Inferior parietal cortex (tissue), 1 donor: ENCODE measurements around the gene COL5A3.
"Not testable (repeated sequence)": the region's sequence is repeated elsewhere in the genome, so short reads cannot be mapped to it uniquely, and the experiment has no call there.

Experiments used
- DNase-seq: peaks from one replicate; pipeline ENCODE4 v3.0.0-alpha.2; 2016; ENCODE audit errors: extremely low spot score

Gene COL5A3

DNA sequence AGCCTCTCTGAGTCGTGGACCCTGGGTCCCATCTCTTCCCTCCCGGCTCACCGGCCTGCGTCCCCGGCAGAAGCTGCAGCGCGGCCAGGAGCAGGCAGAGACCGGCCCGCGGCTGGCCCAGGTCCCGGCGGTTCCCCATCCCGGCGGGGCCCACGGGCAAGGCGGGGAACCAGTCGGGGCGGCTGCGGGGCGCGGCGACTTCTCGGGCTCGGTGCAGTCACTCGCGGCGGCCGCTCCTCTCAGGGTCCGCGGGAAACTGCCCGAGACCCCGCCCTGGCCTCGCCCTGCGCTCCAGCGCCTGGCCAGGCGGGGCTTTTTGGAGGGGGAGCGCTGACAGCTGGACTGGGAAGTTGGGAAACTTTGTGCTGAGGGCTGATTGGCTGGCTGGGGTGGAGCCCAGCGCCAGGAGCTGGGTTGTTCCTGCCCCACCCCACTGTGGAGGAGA is at the start of gene COL5A3:
COL5A3 (minus strand) TSS at position 258 of the 445 bp plus-strand sequence; CDS start at position 139, 119 bp downstream.
- no peak for DNase-seq

DNA sequence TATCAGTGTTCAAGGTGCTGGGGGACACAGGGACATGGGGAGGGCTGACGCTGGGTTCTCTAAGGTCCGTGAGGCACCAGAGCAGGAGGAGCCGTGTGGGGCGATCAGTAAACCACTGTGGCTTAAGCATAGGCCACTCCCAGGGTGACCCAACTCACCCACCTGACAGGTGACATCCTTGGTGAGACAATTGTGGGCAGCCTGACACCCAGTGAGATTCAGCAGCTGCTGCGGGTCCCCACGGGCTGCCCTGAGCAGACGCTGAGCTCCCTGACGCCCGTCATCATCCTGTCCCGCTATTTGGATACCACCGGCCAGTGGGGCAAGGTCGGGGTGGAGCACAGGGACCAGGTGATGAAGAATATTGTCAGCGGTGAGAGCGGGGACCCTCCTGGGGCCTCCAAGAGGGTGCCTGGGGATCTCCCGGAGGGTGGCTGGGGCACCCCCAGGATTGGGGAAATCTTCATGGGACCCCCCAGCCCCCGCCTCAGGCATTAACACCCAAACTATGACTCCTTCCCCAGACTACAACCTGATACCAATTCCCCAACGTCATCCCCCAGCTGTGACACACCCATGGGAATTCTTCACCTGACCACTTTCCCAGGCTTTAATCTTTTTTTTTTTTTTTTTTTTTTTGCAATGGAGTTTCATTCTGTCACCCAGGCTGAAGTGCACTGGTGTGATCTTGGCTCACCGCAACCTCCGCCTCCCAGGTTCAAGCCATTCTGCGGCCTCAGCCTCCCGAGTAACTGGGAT is 42.5 kb upstream of the COL5A3 start:
- DNase-seq = no peak

DNA sequence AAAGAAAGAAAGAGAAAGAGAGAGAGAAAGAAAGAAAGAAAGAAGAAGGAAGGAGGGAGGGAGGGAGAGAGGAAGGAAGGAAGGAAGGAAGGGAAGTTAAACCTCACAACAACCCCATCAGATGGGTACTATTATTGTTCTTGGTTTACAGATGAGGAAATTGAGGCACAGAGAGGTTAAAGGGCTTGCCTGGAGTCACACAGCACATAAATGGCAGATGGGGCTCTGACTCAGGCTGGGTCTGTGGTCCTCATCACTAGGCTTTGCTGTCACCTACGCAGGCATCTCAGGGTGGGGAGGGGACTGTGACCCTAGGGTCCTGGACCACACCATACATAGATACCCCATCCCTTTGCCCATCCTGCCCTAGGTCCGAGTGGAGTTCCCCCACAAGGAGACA is 39.3 kb upstream of the COL5A3 start:
- no peak for DNase-seq

DNA sequence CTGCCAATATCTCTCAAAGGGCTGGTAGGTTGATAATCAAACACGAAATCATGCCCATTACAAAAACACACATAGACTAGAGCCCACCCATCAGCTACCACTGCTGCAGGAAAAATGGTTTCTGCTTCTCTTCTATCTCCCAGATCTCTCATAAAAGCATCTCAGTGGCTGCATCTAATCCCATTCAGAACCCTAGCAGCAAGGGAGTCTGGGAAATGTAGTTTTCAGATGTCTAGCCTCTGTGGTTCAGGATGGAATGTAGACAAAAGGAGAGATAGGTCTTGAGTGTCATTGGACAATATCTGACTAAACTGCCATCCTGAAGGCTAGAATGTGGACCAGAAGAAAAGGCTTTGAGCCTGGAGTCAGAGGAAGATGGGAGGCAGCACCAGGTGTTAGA is 35.1 kb upstream of the COL5A3 start:
- DNase-seq = no peak

DNA sequence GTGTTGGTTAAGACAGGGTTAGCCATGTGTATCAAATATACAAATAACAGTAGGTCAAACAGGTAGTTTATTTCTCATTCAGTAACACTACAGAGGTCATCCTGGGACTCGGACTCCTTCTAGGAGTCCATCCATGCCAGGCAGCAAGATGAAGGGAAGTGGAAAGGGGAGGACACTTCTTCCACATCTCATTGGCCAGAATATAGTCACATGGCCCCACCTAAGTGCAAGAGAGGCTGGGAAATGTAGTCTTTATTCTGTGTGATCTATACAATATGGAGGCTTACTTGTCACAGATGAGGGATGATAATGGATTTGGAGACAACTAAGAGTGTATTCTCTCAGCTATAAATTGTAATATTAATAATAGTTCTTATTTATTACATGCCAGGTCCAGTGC is 34.1 kb upstream of the COL5A3 start:
- no peak for DNase-seq

DNA sequence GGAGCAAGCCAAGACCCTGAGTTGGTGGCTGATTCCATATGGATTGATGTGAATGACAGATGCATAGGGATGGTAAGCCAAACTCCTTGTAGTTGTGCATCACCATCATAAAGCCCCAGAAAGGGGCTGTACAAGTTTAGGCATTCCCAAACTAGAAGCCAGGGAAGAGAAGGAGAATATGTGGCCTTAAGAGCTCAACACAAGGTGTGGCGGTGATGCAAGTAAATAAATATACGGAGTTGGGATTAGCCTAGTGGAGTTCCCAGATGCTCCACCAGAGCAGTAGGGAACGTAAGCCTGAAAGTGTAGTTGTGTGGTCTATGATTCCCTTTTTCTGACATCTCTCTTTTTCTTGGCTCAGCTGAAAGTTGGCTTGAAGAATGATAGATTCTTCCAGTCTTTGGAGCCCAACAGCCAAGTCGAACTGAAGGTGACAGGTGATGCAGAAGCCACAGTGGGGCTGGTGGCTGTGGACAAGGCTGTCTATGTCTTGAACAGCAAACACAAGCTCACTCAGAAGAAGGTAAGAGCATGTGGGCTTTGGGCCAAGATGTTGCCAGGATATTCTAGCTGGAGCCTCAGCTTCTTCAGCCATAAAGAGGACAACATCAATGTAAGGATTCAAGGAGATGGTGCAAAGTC is 33.1 kb upstream of the COL5A3 start:
- no peak for DNase-seq

DNA sequence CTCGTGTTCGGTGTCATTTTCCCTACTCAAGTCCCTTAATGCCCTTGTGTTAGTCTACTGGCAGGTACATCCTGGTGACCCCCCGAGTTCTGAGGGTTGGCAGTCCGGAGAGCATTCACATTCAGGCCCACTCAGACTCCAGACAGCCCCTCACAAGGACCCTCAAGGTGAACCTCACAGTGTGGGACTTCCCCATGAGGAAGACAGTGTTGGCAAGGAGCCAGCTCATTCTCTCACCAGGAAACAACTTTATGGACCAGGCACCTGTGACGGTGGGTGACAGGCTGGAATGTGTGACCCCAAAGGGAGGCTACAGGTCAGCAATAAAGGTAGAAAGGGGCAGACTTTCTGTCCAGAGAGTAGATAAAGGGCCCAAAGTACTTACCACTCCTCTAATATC is 27.5 kb upstream of the COL5A3 start:
- no peak for DNase-seq

DNA sequence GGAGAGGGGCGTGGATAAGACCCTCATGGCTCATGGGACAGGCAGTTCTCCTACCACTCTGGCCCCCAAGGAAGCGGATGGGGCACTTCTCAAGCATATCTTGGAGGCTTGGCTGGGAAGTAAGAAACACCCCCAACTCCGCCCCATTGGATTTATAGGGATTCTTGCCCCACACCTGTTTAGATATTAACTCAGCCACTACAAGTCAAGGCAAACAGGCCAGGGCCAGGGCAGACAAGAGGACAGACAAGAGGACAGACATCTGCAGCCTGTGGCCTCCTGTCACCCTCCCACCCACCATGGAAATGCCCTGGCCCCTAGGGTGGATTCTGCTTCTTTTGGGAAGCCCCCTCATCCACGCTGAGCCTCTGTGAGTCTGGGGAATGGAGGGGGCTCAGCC is 27.1 kb upstream of the COL5A3 start:
- DNase-seq = no peak

DNA sequence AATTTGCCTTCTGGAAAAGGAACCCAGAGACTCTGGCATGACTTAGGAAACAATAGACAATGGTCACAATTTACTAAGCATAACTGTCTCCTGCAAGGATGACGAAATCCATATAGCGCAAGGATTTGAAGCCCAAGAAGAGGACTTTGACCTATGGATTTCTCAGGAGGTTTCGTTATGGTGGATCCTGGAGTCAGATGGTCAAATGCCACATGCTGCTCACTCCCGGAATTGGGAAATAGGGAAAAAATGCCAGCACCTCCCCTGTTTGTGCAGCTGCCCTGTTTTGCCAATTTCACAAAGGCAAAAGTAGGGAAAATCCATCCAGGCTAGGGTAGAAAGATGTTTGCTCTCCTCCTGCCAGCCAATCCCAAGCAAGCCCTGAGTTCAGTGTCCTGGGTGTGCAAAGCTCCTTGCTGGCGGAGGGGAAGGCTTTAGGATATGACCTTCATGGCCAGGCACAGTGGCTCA is 26.3 kb upstream of the COL5A3 start:
- DNase-seq = no peak

DNA sequence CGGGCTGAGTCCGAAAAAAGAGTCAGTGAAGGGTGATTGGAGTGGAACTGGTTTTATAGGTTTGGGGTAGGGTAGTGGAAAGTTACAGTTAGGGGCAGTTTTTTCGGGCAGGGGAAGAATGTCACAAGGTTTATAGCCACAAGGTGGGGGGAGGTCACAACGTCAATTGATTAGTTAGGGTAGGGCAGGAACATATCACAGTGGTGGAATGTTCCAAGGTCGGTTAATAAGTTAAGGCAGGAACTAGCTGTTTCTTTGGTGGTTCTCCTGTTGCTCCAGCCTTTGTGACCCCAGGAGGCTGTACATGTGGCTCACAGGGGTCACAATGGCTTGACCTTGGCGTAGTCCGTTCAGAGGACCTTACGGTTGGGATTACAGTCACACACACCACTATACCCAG is 23.3 kb upstream of the COL5A3 start:
- no peak for DNase-seq

DNA sequence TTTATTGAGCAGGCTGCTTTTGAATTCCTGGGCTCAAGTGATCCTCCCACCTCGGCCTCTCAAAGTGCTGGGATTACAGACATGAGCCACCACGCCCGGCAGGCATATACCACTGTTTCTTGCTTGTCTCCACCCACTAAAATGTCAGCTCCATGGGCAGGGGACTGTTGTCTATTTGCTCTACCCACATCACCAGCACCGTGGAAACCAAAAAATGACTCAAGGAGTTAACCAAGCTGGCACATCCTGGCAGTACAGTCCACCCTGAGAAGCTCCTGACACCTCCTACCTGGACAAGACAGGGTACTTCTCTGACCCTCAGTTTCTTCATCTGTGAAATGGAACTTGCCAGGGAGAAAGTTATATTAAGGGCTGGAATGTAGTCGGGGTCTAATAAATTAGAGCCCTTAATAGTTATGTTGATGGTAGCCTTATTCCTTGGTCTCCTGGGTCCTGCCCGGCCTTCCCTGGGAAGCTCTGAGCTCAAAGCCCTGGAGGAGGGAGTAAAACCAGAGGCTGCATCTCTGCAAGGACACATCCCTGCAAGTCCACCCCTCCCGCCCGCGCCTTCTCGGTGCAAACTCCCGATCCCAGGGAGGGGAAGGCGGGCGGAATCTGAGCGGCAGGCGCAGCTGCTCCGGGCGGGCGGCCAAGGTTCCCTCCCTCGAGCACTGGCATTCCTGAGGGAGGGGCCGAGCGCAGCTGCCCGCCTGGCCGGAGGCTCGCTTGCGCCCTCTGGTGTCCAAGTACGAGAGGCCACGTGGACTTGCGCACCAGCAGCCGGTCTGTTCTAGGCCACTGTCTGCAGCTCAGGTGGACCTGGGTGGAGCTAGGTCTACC is 17.1 kb upstream of the COL5A3 start:
- DNase-seq = peak; percentile 87

DNA sequence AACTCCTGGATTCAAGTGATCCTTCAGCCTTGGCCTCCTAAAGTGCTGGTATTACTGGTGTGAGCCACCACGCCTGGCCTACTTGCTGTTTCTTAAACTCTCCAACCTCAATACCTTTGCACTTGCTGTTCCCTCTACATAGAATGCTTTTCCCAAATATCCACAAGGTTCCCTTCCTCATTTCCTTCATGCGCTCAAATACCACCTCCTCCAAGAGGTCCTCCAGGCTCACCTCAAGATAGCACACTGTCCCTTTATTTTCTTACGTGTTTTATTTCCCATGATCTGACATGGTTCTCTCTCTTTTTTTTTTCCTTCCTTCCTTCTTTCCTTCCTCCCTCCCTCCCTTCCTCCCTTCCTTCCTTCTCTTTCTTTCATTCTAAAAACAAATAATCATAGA is 16.4 kb upstream of the COL5A3 start:
- no peak for DNase-seq

DNA sequence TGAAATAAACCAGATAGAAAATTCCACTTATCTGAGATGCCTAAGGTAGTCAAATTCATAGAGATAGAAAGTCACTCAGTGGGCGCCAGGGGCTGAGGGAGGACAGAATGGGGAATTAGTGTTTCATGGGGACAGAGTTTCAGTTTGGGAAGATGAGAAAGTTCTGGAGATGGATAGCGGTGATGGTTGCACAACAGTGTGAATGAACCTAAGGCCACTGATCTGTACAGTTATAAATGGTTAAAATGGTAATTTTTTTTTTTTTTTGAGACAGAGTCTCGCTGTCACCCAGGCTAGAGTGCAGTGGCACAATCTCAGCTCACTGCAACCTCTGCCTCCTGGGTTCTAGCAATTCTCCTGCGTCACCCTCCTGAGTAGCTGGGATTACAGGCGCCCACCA is 12.8 kb upstream of the COL5A3 start:
- DNase-seq = not testable (repeated sequence)

DNA sequence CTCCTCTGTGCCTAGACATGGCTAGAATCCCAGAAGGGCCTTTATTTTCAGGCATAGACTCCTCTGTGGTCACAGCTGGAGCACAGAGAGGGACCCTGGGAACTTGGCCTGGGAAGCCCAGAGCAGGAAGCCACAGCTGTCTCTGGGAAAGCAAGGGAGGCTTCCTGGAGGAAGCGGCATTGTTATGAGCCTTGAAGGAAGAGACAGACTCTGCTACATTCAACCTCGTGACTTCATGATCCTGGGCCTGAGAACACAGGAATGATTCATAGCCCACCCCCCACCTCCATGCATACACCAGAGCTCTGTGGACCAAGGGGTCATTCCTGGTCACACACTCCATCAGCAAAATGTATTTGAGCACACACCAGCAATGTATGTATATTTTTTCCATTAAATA is 11.6 kb upstream of the COL5A3 start:
- no peak for DNase-seq

DNA sequence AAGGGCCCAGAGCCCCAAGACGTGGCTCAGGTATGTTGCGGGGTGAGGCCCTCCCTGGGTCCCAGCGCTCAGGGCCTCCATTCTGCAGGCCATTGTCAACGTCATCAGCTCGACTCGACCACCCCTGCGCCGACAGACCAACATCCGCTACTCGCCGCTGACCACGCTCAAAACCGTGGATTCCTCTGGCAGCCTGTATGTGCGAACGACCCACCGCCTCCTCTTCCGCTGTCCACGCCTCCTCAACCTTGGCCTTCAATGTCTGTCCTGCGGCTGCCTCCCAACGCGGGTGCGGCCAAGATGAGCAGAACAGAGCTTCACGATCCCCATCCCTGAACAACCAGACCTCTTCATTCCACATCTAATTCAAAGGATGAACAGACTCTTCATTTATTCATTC is 11.1 kb upstream of the COL5A3 start:
- DNase-seq = no peak

DNA sequence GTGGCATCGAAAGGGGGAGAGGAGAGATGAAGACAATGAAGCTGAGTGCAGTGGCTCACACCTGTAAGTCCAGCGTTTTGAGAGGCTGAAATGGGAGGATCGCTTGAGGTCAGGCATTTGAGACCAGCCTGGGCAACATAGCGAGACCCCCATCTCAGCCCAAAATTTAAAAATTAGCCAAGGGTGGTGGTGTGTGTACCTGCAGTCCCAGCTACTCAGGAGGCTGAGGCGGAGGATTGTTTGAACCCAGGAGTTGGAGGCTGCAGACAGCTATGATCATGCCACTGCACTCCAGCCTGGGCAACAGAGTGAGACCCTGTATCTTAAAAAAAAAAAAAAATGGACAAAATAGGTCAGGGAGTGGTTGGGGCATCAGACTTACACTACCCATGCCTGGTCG is 10.5 kb upstream of the COL5A3 start:
- no peak for DNase-seq

DNA sequence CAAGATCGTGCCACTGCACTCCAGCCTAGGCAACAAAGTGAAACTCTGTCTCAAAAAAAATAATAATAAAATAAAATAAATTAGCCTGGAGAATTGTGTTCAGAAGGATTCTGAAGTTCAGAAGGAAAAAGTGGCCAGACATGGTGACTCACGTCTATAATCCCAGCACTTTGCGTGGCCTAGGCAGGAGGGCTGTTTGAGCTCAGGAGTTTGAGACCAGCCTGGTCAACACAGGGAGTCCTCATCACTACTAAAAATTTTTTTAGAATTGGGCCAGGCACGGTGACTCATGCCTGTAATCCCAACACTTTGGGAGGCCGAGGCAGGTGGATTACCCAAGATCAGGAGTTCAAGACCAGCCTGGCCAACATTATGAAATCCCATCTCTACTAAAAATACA is 8.9 kb upstream of the COL5A3 start:
- no peak for DNase-seq

DNA sequence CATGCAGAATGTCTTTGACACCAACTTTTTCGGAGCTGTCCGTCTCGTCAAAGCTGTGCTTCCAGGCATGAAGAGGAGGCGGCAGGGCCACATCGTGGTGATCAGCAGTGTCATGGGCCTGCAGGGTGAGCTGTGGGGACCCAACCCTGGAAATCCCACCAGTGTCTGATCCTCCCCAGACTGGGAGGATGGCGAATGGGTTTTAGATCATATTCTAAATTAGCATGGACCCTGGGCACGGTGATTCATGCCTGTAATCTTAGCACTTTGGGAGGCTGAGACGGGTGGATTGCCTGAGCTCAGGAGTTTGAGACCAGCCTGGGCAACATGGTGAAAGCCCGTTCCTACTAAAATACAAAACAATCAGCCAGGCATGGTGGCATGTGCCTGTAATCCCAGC is 8.5 kb upstream of the COL5A3 start:
- no peak for DNase-seq

DNA sequence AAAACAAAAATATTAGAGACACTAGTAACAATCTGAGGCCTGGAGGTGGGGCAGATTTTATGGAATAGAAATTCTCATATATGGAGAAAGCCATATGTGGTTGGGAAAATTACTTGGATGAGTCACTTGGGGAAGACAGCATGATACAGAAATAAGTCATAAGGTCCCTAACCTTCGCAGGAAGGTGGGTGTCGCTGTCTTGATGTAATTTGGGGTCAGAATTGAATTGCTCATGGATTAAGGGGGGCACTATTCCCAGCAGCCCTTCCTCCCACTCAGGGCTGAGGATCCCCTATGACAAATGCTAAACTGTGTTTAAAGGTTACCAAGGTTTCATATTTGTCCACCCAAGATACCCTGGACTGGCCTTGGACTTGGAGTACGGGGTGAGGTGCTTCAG is 8.0 kb upstream of the COL5A3 start:
- no peak for DNase-seq

DNA sequence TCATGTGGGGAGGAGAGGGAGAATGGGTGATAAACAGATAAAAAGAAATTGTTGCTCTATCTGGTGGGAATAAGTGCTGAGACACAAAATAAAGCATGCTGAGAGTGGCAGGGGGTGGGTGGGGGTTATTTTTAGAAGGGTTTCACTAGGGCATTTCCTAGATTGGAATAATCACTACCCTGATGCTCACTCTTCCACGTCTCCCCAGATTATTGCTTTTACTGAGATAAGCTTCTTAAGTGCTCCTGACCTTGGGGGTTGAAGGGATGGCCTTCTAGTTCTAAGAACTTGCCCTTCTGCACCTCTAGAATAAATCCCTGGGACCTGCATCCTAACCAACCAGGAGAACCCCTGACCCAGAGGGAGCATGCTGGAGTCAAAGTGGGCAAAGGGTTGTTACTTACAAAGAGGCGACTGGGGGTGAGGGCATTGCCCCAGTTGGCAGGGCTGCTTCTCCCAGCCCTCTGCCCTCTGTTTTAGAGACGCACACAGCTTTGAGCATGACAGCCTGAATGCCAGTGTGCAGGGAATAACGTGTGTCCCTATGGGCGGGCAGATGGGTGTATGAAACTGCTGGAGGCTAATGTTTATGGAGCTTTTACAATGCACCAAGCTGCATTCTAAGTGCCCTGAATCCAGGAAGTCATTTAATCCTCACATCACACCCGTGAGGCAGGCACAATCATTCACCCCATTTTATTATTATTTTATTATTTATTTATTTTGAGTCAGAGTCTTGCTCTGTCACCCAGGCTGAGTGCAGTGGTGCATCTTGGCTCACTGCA is 3.7 kb upstream of the COL5A3 start:
- no peak for DNase-seq

DNA sequence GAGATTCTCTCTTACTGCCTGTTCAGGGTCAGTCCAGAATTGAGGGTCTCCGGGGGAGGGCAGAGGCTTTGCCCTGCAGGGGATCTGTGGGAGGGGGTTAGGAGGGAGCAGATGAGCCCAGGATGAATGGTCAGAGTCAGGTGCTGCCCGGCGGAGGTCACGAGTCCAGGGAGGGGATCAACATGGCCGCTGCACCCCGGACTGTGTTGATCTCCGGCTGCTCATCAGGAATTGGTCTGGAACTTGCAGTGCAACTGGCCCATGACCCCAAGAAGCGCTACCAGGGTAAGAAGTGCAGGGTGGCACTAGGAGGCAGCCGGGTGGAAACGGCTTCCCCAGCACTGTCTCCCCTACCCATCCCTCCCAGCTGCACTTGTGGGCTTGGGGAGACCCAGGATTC is 3.0 kb upstream of the COL5A3 start, which contains the start of gene RDH8:
RDH8 (plus strand) TSS at position 168 of the 400 bp plus-strand sequence; CDS start at position 183, 15 bp downstream.
- DNase-seq = no peak

DNA sequence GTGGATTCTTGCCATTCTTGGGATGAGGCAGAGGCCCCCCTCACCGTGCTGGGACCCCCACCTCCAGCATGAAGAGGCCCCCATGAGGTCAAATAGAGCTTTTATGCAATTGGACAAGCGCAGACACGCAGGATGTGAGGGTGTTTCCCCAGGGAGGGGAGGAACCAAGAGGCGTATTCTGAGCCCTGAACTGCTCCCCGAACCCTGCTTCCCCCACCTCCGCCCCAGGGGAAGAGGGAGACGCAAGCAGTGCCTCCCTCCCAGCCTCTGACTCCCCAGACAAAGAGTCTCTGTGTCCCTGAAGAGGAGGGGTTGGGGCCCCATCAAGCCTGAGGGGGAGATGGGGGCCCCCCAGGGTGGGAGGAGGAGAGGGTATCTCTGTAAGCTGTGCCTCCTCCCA is 1.7 kb upstream of the COL5A3 start:
- no peak for DNase-seq
